CD4-positive, alpha-beta T cell (primary cell): ENCODE data around the gene PPP2R5C. TPM values are rescaled to one million over a fixed set of nuclear protein-coding genes. Genes with fewer than 3 reads are reported as not detected.
"Not testable (repeated sequence)": the region's sequence is repeated elsewhere in the genome, so short reads cannot be mapped to it uniquely, and the experiment has no call there.

Experiments used
- ATAC-seq: fragments of 200-7000 bp; cut with Tn5 transposase; one replicate; pipeline ENCODE4 v1.10.0; 2022; ENCODE audit warnings: mild to moderate bottlenecking; ENCODE audit not compliant: poor library complexity
- CTCF ChIA-PET: fragments of 350-600 bp; sonication (Branson Sonifier 250); formaldehyde crosslinking; loops from one replicate; lab custom pipeline; 2021; ENCODE audit warnings: antibody characterized with exemption, inconsistent platforms; lab: Charles Lee
- POLR2A ChIA-PET: fragments of 350-600 bp; sonication (Branson Sonifier 250); formaldehyde crosslinking; loops from one replicate; lab custom pipeline; 2021; ENCODE audit warnings: antibody characterized with exemption, inconsistent platforms; lab: Charles Lee
- DNase-seq, 14 experiments: peaks; one replicate each; pipeline ENCODE4 v3.0.0-alpha.2; 2013 to 2020; ENCODE audit warnings: mixed read lengths in 2 of 14
- H3K27ac ChIP-seq, 2 donors: one replicate each; pipeline versions ENCODE4 v1.5.1 to v1.7.0; 2013; ENCODE audit warnings: low read length in 2 of 2, low read depth in 1 of 2, mild to moderate bottlenecking in 1 of 2
- H3K27me3 ChIP-seq, 2 experiments: 1 replicate in 1 of 2; 2 replicates in 1 of 2; pipeline versions ENCODE4 v1.6.1 to v1.7.0; 2013; ENCODE audit warnings: low read length in 2 of 2, control low read depth in 1 of 2, mild to moderate bottlenecking in 1 of 2, moderate library complexity in 1 of 2; ENCODE audit not compliant: insufficient read depth in 2 of 2, control insufficient read depth in 1 of 2
- H3K36me3 ChIP-seq: one replicate; pipeline ENCODE4 v1.6.1; 2013; ENCODE audit warnings: low read length, control low read depth; ENCODE audit not compliant: insufficient read depth
- H3K4me1 ChIP-seq: one replicate; pipeline ENCODE4 v1.6.1; 2013; ENCODE audit warnings: low read length, control low read depth; ENCODE audit not compliant: insufficient read depth
- H3K4me3 ChIP-seq: one replicate; pipeline ENCODE4 v1.5.1; 2013; ENCODE audit warnings: mild to moderate bottlenecking, low read length, moderate library complexity
- H3K9me3 ChIP-seq, 2 experiments: 1 replicate in 1 of 2; 2 replicates in 1 of 2; pipeline versions ENCODE4 v1.6.1 to v1.7.0; 2013; ENCODE audit warnings: low read length in 2 of 2, mild to moderate bottlenecking in 2 of 2, control low read depth in 1 of 2, moderate library complexity in 1 of 2; ENCODE audit not compliant: control insufficient read depth in 1 of 2, insufficient read depth in 1 of 2
- H3K27ac Mint-ChIP-seq: one replicate; pipeline ENCODE4 v1.8.0; 2020; ENCODE audit warnings: mixed read lengths
- H3K27me3 Mint-ChIP-seq: one replicate; pipeline ENCODE4 v1.8.0; 2021; ENCODE audit warnings: mixed read lengths
- H3K36me3 Mint-ChIP-seq: one replicate; pipeline ENCODE4 v1.8.0; 2021; ENCODE audit warnings: low read depth, mixed read lengths
- H3K4me1 Mint-ChIP-seq: one replicate; pipeline ENCODE4 v1.8.0; 2021; ENCODE audit warnings: low read depth, mixed read lengths
- H3K4me3 Mint-ChIP-seq: one replicate; pipeline ENCODE4 v1.8.0; 2020; ENCODE audit warnings: mild to moderate bottlenecking, mixed read lengths
- H3K9me3 Mint-ChIP-seq: one replicate; pipeline ENCODE4 v1.8.0; 2020; ENCODE audit warnings: mixed read lengths
- intact Hi-C, 2 experiments: fragments of 100-400 bp; cut with DNase I in 1 of 2; cut with micrococcal nuclease in 1 of 2; formaldehyde crosslinking; loops; one replicate each; pipeline versions ENCODE4 v1.15.1 to v1.9.0; 2023 to 2025; cut with DNase I, micrococcal nuclease
- polyA plus RNA-seq, 2 donors: library from polyadenylated mRNA; unstranded; fragments of 120-200 nt; gene quantifications; one replicate each; pipeline ENCODE4 v1.2.1, GENCODE V29; 2013
- total RNA-seq, 174 experiments: library from RNA in 2 of 174; stranded (reverse) in 2 of 174; gene quantifications; one replicate each; pipeline ENCODE4 v1.2.3 and lab custom pipeline; 2021 to 2026
- TF ChIP-seq, protein P1 (sequence below): fragments of 200-600 bp; IDR thresholded peaks from one replicate; pipeline ENCODE4 v1.8.0; 2022; ENCODE audit warnings: antibody characterized with exemption, mild to moderate bottlenecking

PPP2R5C gene
- total RNA-seq (100 to 1,000 TPM; 463 to 487 TPM), total RNA-seq (lab: John Stamatoyannopoulos, UW) (124 to 970 (median 489) reads per million in 172 experiments)
- polyA plus RNA-seq (2013, experiment 1 of 2), result 278 TPM
- polyA plus RNA-seq (2013, experiment 2 of 2), result 308 TPM

DNA sequence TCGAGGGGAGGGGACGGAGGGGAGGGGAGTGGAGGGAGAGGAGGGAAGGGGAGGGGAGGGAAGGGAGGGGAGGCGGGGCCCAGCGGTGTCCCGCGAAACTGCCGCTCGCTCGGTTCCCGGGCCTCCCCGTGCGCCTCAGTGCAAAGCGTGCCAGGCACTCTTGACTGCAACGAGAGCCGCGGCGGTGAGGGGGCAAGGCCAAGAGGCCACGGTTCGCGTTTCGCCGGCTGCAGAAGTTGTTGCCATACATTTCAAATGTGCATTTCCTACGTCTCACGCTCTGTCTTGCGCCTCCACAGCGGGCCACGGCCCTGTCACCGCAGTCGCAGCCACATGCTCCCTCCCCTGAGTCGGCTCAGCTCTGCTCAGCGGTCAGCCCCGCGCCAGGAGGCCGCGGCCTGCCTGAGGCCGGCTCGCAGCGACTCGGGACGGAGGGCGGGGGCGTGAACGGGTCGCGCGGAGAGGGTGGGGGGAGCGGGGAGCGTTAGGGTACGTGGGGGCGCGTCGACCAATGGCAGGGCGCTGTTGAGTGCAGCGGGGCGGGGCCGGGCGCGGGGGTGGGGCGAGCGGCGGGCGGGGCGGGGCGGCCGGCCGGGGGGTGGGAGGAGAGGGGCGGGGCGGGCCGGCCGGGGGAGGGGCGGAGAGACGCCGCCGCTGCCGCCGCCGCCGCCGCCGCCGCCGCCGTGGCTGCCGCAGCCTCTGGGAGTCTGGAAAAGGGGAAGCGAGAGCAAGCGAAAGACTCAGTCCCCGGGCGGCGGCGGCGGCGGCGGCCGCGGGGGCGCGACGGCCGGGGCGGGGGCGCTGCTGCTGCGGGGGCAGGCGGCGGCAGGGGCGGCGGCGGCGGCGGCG lies at the start of gene PPP2R5C:
Gene PPP2R5C, plus strand, starts transcription at position 678 of the 849 bp plus-strand sequence. CDS start 185 bp downstream, outside the sequence.
- TF ChIP-seq, protein P1, sequence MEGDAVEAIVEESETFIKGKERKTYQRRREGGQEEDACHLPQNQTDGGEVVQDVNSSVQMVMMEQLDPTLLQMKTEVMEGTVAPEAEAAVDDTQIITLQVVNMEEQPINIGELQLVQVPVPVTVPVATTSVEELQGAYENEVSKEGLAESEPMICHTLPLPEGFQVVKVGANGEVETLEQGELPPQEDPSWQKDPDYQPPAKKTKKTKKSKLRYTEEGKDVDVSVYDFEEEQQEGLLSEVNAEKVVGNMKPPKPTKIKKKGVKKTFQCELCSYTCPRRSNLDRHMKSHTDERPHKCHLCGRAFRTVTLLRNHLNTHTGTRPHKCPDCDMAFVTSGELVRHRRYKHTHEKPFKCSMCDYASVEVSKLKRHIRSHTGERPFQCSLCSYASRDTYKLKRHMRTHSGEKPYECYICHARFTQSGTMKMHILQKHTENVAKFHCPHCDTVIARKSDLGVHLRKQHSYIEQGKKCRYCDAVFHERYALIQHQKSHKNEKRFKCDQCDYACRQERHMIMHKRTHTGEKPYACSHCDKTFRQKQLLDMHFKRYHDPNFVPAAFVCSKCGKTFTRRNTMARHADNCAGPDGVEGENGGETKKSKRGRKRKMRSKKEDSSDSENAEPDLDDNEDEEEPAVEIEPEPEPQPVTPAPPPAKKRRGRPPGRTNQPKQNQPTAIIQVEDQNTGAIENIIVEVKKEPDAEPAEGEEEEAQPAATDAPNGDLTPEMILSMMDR, result no peak
- ChIA-PET CTCF (interaction anchor here (1.2 to 3.3 kb wide), 3 partner anchors 54 to 82 kb away, joined by 3 to 14 read pairs (median 7); no protein-coding TSS in a partner anchor), POLR2A (interaction anchor here (0.8 to 5.1 kb wide), 20 partner anchors 9 to 204 kb away, joined by 3 to 78 read pairs (median 8); partner anchors contain the start of gene DYNC1H1)
- Mint-ChIP-seq H3K27ac (peak within 1 kb of the TSS; percentile 91), H3K27me3 (no peaks in the 10 kb centered on the region), H3K9me3 (no peaks in the 10 kb centered on the region), H3K4me1 (peaks cover 43% of the 10 kb centered on the region), H3K36me3 (peaks cover 33% of the 10 kb centered on the region), H3K4me3 (peak within 1 kb of the TSS; percentile 97)
- Histone ChIP-seq H3K4me3 (peak within 1 kb of the TSS; percentile 97), H3K9me3 (no peaks in the 10 kb centered on the region), H3K36me3 (peaks cover 14% of the 10 kb centered on the region), H3K4me1 (peaks cover 30% of the 10 kb centered on the region), H3K27ac (peak within 1 kb of the TSS; percentile 79), H3K27me3 (no peaks in the 10 kb centered on the region)
- peak; percentile 60 for ATAC-seq
- intact Hi-C loops, result loop anchor here (2.0 to 5.0 kb wide), 7 partner anchors 30 to 1384 kb away; partner anchors contain the start of genes HSP90AA1 (in 1 of the 2), WDR25 (in 1 of the 2) and ZNF839 (in 1 of the 2)
- DNase-seq, result peak; percentile 78 to 94 (median 86)

- H3K4me3 ChIP-seq, intact Hi-C loops, H3K4me3 Mint-ChIP-seq, H3K27me3 Mint-ChIP-seq, H3K27ac ChIP-seq, H3K27me3 ChIP-seq, POLR2A ChIA-PET, H3K36me3 Mint-ChIP-seq, DNase-seq, ATAC-seq, H3K27ac Mint-ChIP-seq, H3K9me3 Mint-ChIP-seq, H3K36me3 ChIP-seq, CTCF ChIA-PET, H3K9me3 ChIP-seq: not testable (repeated sequence)
- H3K4me1 ChIP-seq, result peaks cover 50% of the 10 kb centered on the region
- peaks cover 30% of the 10 kb centered on the region for H3K4me1 Mint-ChIP-seq
These were observed 49.7 kb upstream of the PPP2R5C start for GRCh38 chr14:101711857-101712233.

- H3K27me3 Mint-ChIP-seq, H3K27me3 ChIP-seq, intact Hi-C loops, H3K9me3 ChIP-seq, H3K27ac Mint-ChIP-seq, H3K27ac ChIP-seq, H3K4me3 Mint-ChIP-seq, H3K36me3 Mint-ChIP-seq, H3K9me3 Mint-ChIP-seq, H3K36me3 ChIP-seq, H3K4me3 ChIP-seq, POLR2A ChIA-PET, CTCF ChIA-PET, ATAC-seq: not testable (repeated sequence)
- H3K4me1 ChIP-seq, result peaks cover 50% of the 10 kb centered on the region
- peaks cover 27% of the 10 kb centered on the region for H3K4me1 Mint-ChIP-seq
- DNase-seq, result peak in 1 of 14 experiments; percentile 29
These were observed 49.2 kb upstream of the PPP2R5C start for GRCh38 chr14:101712341-101712740.

DNA sequence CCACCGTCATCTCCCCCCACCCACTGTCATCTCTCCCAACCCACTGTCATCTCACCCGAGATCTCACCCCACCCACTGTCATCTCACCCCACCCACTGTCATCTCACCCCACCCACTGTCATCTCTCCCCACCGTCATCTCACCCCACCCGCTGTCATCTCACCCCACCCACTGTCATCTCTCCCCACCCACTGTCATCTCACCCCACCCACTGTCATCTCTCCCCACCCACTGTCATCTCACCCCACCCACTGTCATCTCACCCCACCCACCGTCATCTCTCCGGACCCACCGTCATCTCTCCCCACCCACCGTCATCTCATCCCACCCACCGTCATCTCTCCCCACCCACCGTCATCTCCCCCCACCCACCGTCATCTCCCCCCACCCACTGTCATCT lies 48.4 kb upstream of the PPP2R5C start:
- H3K4me3 ChIP-seq, H3K4me3 Mint-ChIP-seq, H3K27ac ChIP-seq, CTCF ChIA-PET, H3K36me3 ChIP-seq, H3K9me3 ChIP-seq, H3K36me3 Mint-ChIP-seq, H3K27ac Mint-ChIP-seq, H3K9me3 Mint-ChIP-seq, H3K27me3 Mint-ChIP-seq, intact Hi-C loops, ATAC-seq, H3K27me3 ChIP-seq, POLR2A ChIA-PET: not testable (repeated sequence)
- peaks cover 50% of the 10 kb centered on the region for H3K4me1 ChIP-seq
- peak in 2 of 14 experiments; percentile 54 to 65 for DNase-seq
- peaks cover 24% of the 10 kb centered on the region for H3K4me1 Mint-ChIP-seq
